CD4-positive, alpha-beta memory T cell (primary cell): ENCODE data around the gene GNB1L. TPM values are rescaled to one million over a fixed set of nuclear protein-coding genes. Genes with fewer than 3 reads are reported as not detected.

Source experiments
- CTCF ChIA-PET: fragments of 350-600 bp; sonication (Branson Sonifier 250); formaldehyde crosslinking; loops from one replicate; lab custom pipeline; 2021; ENCODE audit warnings: inconsistent platforms; ENCODE audit not compliant: partially characterized antibody; lab: Charles Lee
- POLR2A ChIA-PET: fragments of 350-600 bp; sonication (Branson Sonifier 250); formaldehyde crosslinking; loops from one replicate; lab custom pipeline; 2021; ENCODE audit not compliant: partially characterized antibody; lab: Charles Lee
- DNase-seq, 5 donors: peaks; one replicate each; pipeline versions ENCODE4 v3.0.0 to v3.0.0-alpha.2; 2020 to 2022; ENCODE audit warnings: mixed read lengths in 1 of 5
- H3K27ac ChIP-seq: one replicate; pipeline ENCODE4 v1.7.0; 2013; ENCODE audit warnings: low read depth, low read length
- H3K27me3 ChIP-seq: 2 replicates; pipeline ENCODE4 v1.7.0; 2013; ENCODE audit warnings: mild to moderate bottlenecking, low read length, moderate library complexity; ENCODE audit not compliant: insufficient read depth
- H3K36me3 ChIP-seq: 2 replicates; pipeline ENCODE4 v1.7.0; 2013; ENCODE audit warnings: mild to moderate bottlenecking, low read length, moderate library complexity; ENCODE audit not compliant: insufficient read depth
- H3K4me1 ChIP-seq: 2 replicates; pipeline ENCODE4 v1.7.0; 2013; ENCODE audit warnings: mild to moderate bottlenecking, low read length, moderate library complexity; ENCODE audit not compliant: insufficient read depth
- H3K4me3 ChIP-seq, 2 donors: one replicate each; pipeline ENCODE4 v1.7.0; 2013; ENCODE audit warnings: low read length in 2 of 2, mild to moderate bottlenecking in 1 of 2
- H3K9me3 ChIP-seq, 2 donors: one replicate each; pipeline ENCODE4 v1.7.0; 2013; ENCODE audit warnings: low read length in 2 of 2, control low read depth in 1 of 2; ENCODE audit not compliant: control insufficient read depth in 1 of 2
- H3K27ac Mint-ChIP-seq, 7 donors: one replicate each; pipeline ENCODE4 v1.8.0; 2020 to 2021; ENCODE audit warnings: mixed read lengths in 7 of 7, mild to moderate bottlenecking in 6 of 7, inconsistent platforms in 3 of 7, moderate library complexity in 3 of 7
- H3K27me3 Mint-ChIP-seq, 2 donors: one replicate each; pipeline ENCODE4 v1.8.0; 2020 to 2021; ENCODE audit warnings: mixed read lengths in 2 of 2
- H3K36me3 Mint-ChIP-seq, 2 donors: one replicate each; pipeline ENCODE4 v1.8.0; 2020 to 2021; ENCODE audit warnings: mixed read lengths in 2 of 2, inconsistent platforms in 1 of 2, mild to moderate bottlenecking in 1 of 2
- H3K4me1 Mint-ChIP-seq, 4 donors: one replicate each; pipeline ENCODE4 v1.8.0; 2020 to 2021; ENCODE audit warnings: mixed read lengths in 4 of 4, mild to moderate bottlenecking in 1 of 4
- H3K4me3 Mint-ChIP-seq, 8 donors: one replicate each; pipeline ENCODE4 v1.8.0; 2020 to 2021; ENCODE audit warnings: mixed read lengths in 8 of 8, mild to moderate bottlenecking in 7 of 8, moderate library complexity in 6 of 8, inconsistent platforms in 3 of 8
- H3K9me3 Mint-ChIP-seq, 8 donors: one replicate each; pipeline ENCODE4 v1.8.0; 2020 to 2021; ENCODE audit warnings: mixed read lengths in 8 of 8, mild to moderate bottlenecking in 5 of 8, inconsistent platforms in 3 of 8, moderate library complexity in 1 of 8
- intact Hi-C: fragments of 100-400 bp; cut with micrococcal nuclease; formaldehyde crosslinking; loops from one replicate; pipeline ENCODE4 v1.15.1; 2023
- polyA plus RNA-seq, 2 donors: library from polyadenylated mRNA; unstranded; fragments of 300-500 nt; fragmentation: Illumina TruSeq; gene quantifications; one replicate each; pipeline ENCODE4 v1.2.3, GENCODE V29; 2021
- total RNA-seq, 2 experiments: library from RNA; stranded (reverse); gene quantifications; one replicate each; pipeline ENCODE4 v1.2.3, GENCODE V29; 2021

Gene GNB1L
- total and polyA plus RNA-seq, 4 experiments from 2014 or later, result 7.9 to 14.6 (median 10.7) TPM

- POLR2A ChIA-PET, result no interaction called here
- H3K36me3 ChIP-seq, result peaks cover 6% of the 10 kb centered on the region
- Mint-ChIP-seq H3K27me3 (no peaks in the 10 kb centered on the region), H3K4me1 (peaks cover 0 to 10% (median 0%) of the 10 kb centered on the region in 4 donors), H3K27ac (peak overlapping the region in 2 of 7 donors; percentile 37 to 57), H3K9me3 (no peaks in the 10 kb centered on the region), H3K4me3 (no peak overlapping the region), H3K36me3 (peaks cover 12 to 15% of the 10 kb centered on the region in 2 donors)
- H3K9me3 ChIP-seq, result no peaks in the 10 kb centered on the region
- no peak overlapping the region for H3K27ac ChIP-seq
- H3K4me1 ChIP-seq, result peaks cover 19% of the 10 kb centered on the region
- intact Hi-C loops, result no loop called here
- H3K4me3 ChIP-seq, result no peak overlapping the region
- DNase-seq, result no peak
- no peaks in the 10 kb centered on the region for H3K27me3 ChIP-seq
- CTCF ChIA-PET, result no interaction called here
These were observed 44.9 kb downstream of the GNB1L start for GRCh38 chr22:19809741-19810140.

DNA sequence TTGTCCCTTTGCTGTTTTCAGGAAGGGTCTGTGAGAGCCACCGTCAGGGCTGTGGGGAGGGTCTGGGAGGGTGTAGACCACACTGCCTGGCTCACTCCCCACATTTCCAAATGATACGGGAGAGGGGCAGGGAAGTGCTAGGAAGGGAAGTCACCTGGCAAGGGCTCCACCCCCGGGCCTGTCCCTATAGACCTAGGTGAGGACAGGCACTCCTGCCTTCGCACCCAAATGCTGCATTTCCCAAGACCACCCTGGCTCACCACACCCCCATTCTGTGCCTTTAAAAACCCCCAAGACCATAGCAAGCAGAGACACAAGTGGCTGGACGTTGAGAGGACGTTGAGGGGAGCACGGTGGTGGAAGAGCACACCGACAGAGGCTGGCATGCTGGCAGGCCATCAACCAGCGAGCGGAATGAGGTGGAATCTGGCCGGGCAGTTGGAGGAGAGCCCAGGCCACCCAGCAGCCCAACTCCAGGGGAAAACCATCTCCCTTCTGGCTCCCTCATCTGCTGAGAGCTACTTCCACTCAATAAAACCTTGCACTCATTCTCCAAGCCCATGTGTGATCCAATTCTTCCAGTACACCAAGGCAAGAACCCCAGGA, 45.7 kb downstream of the GNB1L start:
- Mint-ChIP-seq H3K4me3 (no peak overlapping the region), H3K36me3 (peaks cover 9 to 13% of the 10 kb centered on the region in 2 donors), H3K27me3 (no peaks in the 10 kb centered on the region), H3K27ac (peak overlapping the region in 1 of 7 donors; percentile 24), H3K4me1 (peaks cover 0 to 4% (median 0%) of the 10 kb centered on the region in 4 donors), H3K9me3 (no peaks in the 10 kb centered on the region)
- Histone ChIP-seq H3K4me1 (peaks cover 19% of the 10 kb centered on the region), H3K4me3 (no peak overlapping the region), H3K9me3 (no peaks in the 10 kb centered on the region), H3K27me3 (no peaks in the 10 kb centered on the region), H3K27ac (no peak overlapping the region), H3K36me3 (peaks cover 6% of the 10 kb centered on the region)
- intact Hi-C loops, result no loop called here
- ChIA-PET CTCF (no interaction called here), POLR2A (no interaction called here)
- DNase-seq, result no peak

DNA sequence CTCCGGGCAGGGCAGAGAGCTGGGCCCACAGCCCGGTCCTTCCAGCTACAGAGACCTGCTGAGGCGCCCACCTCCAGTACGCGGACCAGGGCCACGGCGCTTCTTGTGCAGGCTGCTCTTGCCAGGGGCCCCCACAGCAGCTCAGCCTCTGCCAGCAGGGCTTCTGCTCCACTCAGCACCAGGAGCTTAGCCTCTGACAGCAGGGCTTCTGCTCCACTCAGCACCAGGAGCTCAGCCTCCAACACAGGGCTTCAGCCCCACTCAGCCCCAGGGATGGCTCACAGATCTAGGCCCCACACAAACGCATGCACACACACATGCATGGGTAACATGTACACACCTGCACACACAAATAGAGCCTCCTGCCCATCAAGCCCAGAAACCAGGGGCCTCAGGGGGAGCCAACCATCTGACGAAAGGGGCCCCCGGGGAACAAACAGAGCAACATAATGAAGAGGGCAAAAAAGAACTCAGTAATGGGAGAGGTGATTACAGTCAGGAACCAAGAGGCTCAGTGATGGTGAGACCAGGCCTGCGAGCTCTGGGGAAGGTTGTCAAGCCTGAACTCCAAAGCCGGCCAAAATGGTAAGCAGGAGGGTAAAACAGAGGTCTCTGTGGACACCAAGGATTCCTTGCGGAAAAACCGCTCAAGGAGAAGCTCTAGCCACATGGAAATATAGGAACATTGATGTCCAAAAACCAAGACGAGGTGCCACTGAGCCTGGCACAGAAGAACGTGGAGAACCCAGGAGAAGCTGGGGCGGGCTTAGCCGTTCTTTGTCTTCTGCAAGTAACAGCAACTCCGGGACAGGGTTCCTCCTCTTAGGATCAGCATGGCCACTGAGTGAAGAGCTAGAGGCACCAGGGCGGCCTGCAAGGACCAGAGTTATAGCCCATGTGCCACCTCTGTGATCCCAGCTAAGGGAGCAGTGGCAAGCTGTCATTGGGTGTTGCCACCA, 46.5 kb downstream of the GNB1L start:
- Mint-ChIP-seq H3K27me3 (no peaks in the 10 kb centered on the region), H3K9me3 (no peaks in the 10 kb centered on the region), H3K36me3 (peaks cover 9 to 13% of the 10 kb centered on the region in 2 donors), H3K4me3 (no peak overlapping the region), H3K4me1 (peaks cover 0 to 4% (median 0%) of the 10 kb centered on the region in 4 donors), H3K27ac (no peak overlapping the region)
- POLR2A ChIA-PET, result no interaction called here
- no peak overlapping the region for H3K4me3 ChIP-seq
- DNase-seq, result no peak
- peaks cover 19% of the 10 kb centered on the region for H3K4me1 ChIP-seq
- CTCF ChIA-PET, result no interaction called here
- intact Hi-C loops, result no loop called here
- no peaks in the 10 kb centered on the region for H3K27me3 ChIP-seq
- H3K27ac ChIP-seq, result no peak overlapping the region
- H3K36me3 ChIP-seq, result peaks cover 6% of the 10 kb centered on the region
- H3K9me3 ChIP-seq, result no peaks in the 10 kb centered on the region

DNA sequence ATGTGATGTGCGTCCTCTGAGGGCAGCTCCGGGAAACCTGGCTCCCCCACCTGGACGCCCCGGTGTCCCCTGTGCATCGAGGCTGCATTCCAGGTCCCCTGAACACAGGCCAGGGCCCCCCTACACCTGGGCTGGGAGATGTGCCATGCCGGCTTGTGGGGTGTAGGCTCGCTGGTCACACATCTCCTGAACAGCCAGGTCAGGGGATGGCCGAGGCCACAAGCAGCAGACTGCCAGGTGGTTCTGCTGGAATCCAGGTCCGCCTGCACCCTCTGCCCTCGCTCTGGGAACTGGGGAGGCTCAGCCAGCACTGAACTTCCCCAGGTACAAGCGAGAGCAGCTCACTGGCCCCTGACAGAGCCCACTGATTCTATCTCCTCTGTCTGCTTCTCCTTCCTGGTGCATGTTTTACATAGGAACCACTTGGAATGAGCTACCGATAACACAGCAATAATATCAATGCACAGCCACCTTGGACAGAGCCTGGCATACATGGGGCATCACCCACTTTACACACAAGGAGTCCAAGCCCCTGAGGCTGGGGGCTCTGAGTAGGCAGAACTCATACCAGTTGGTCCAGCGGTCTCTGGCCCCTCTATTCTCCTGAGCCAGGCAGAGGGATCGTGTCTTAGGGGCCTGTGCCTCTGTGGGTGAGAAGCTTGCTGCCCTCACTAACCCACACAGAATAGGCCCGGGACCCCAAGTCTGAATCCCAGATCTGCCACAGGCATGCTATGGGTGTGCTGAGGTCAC, 47.3 kb downstream of the GNB1L start:
- Mint-ChIP-seq H3K27ac (no peak overlapping the region), H3K27me3 (no peaks in the 10 kb centered on the region), H3K4me1 (peaks cover 0 to 4% (median 0%) of the 10 kb centered on the region in 4 donors), H3K4me3 (no peak overlapping the region), H3K36me3 (peaks cover 13 to 15% of the 10 kb centered on the region in 2 donors), H3K9me3 (no peaks in the 10 kb centered on the region)
- Histone ChIP-seq H3K4me3 (no peak overlapping the region), H3K4me1 (peaks cover 19% of the 10 kb centered on the region), H3K36me3 (peaks cover 6% of the 10 kb centered on the region), H3K27me3 (no peaks in the 10 kb centered on the region), H3K27ac (no peak overlapping the region), H3K9me3 (no peaks in the 10 kb centered on the region)
- intact Hi-C loops, result no loop called here
- no peak for DNase-seq
- CTCF ChIA-PET, result no interaction called here
- POLR2A ChIA-PET, result no interaction called here

GRCh38 chr22:19806213-19807160, 48.2 kb downstream of the GNB1L start:
- H3K4me3 ChIP-seq, result no peak overlapping the region
- H3K27ac ChIP-seq, result no peak overlapping the region
- POLR2A ChIA-PET, result no interaction called here
- no peak overlapping the region for H3K4me3 Mint-ChIP-seq
- no peak overlapping the region for H3K27ac Mint-ChIP-seq
- H3K36me3 ChIP-seq, result peaks cover 6% of the 10 kb centered on the region
- peaks cover 19% of the 10 kb centered on the region for H3K4me1 ChIP-seq
- H3K4me1 Mint-ChIP-seq, result peaks cover 0 to 4% (median 0%) of the 10 kb centered on the region in 4 donors
- H3K9me3 Mint-ChIP-seq, result no peaks in the 10 kb centered on the region
- H3K27me3 Mint-ChIP-seq, result no peaks in the 10 kb centered on the region
- H3K27me3 ChIP-seq, result no peaks in the 10 kb centered on the region
- H3K9me3 ChIP-seq, result no peaks in the 10 kb centered on the region
- H3K36me3 Mint-ChIP-seq, result peaks cover 19 to 20% of the 10 kb centered on the region in 2 donors
- CTCF ChIA-PET, result no interaction called here
- intact Hi-C loops, result no loop called here
- no peak for DNase-seq

DNA sequence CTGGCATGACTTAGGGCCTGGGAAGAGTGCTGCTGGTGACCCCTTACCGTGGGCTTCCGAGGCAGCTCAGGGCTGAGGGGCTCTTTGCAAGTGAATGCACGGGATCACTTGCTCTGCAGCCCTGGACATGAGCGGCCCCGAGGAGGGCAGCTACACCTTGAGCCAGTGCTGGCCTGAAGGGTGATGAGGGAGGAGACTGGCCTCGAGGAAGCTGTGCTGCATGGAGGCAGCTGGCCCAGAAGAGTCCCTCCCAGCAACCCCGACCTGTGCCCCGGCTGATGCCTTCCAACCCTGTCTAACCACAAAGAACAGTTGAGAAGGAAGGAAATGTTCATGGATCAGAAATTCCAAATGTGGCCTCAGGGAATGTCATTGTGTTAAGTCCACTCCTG, 48.9 kb downstream of the GNB1L start:
- ChIA-PET POLR2A (no interaction called here), CTCF (no interaction called here)
- Mint-ChIP-seq H3K9me3 (no peaks in the 10 kb centered on the region), H3K27ac (no peak overlapping the region), H3K4me1 (no peaks in the 10 kb centered on the region), H3K27me3 (no peaks in the 10 kb centered on the region), H3K36me3 (peaks cover 19 to 20% of the 10 kb centered on the region in 2 donors), H3K4me3 (no peak overlapping the region)
- H3K4me1 ChIP-seq, result peaks cover 18% of the 10 kb centered on the region
- no peaks in the 10 kb centered on the region for H3K27me3 ChIP-seq
- no peaks in the 10 kb centered on the region for H3K9me3 ChIP-seq
- no peak overlapping the region for H3K27ac ChIP-seq
- H3K36me3 ChIP-seq, result peaks cover 6% of the 10 kb centered on the region
- H3K4me3 ChIP-seq, result no peak overlapping the region
- DNase-seq, result no peak
- intact Hi-C loops, result no loop called here
